Panc1 (cell line): ENCODE data around the gene COL5A1. TPM values are rescaled to one million over a fixed set of nuclear protein-coding genes. Genes with fewer than 3 reads are reported as not detected.

ENCODE experiments used
- ATAC-seq: fragments of 200-7000 bp; cut with Tn5 transposase; 2 replicates; pipeline ENCODE4 v1.9.1; 2020; ENCODE audit warnings: mild to moderate bottlenecking, moderate library complexity
- BruUV-seq: library from RNA; stranded (reverse); fragments of 400-500 nt; replicated peaks from 2 replicates; lab custom pipeline; 2021; lab: Mats Ljungman, UMichigan
- CTCF ChIA-PET: fragments of 300-600 bp; sonication (Branson Sonifier 250); formaldehyde crosslinking; loops from one replicate; lab custom pipeline; 2022; ENCODE audit warnings: antibody characterized with exemption; lab: Charles Lee
- POLR2A ChIA-PET: fragments of 300-600 bp; sonication (Branson Sonifier 250); formaldehyde crosslinking; loops from one replicate; lab custom pipeline; 2022; ENCODE audit warnings: antibody characterized with exemption; lab: Charles Lee
- DNase-seq: peaks from one replicate; pipeline ENCODE4 v3.0.0-alpha.2; 2010; ENCODE audit warnings: low read depth, low spot score
- H3K27ac ChIP-seq: 2 replicates; pipeline ENCODE4 v1.5.1; 2011; ENCODE audit warnings: mild to moderate bottlenecking, low read length, inconsistent platforms
- H3K27me3 ChIP-seq: fragments of 200-500 bp; sonication (Bioruptor generic); 2 replicates; pipeline ENCODE4 v1.6.0; 2014; ENCODE audit warnings: low read length, inconsistent platforms; ENCODE audit not compliant: control insufficient read depth, insufficient read depth
- H3K36me3 ChIP-seq: fragments of 200-500 bp; sonication (Bioruptor generic); 2 replicates; pipeline ENCODE4 v1.5.1; 2014; ENCODE audit warnings: inconsistent platforms, mild to moderate bottlenecking, low read length, moderate library complexity; ENCODE audit not compliant: control insufficient read depth, insufficient read depth
- H3K4me1 ChIP-seq: 2 replicates; pipeline ENCODE4 v1.5.1; 2011; ENCODE audit warnings: inconsistent platforms, mild to moderate bottlenecking, low read length, moderate library complexity; ENCODE audit not compliant: control insufficient read depth, insufficient read depth
- H3K4me3 ChIP-seq, 2 experiments: 2 replicates each; pipeline ENCODE4 v1.5.1; 2011 to 2012; ENCODE audit warnings: low read depth in 2 of 2, low read length in 2 of 2, mild to moderate bottlenecking in 2 of 2, inconsistent platforms in 1 of 2, moderate library complexity in 1 of 2
- H3K9me3 ChIP-seq: fragments of 200-500 bp; sonication (Bioruptor generic); 2 replicates; pipeline ENCODE4 v1.5.1; 2014; ENCODE audit warnings: low read depth, mild to moderate bottlenecking, inconsistent platforms, low read length, moderate library complexity; ENCODE audit not compliant: control insufficient read depth, insufficient read depth
- CTCF ChIP-seq: fragments of 450-650 bp; IDR thresholded peaks from 2 replicates; pipeline ENCODE4 v1.5.1; 2017; ENCODE audit warnings: mild to moderate bottlenecking
- POLR2AphosphoS5 ChIP-seq: IDR thresholded peaks from 2 replicates; pipeline ENCODE4 v1.6.1; 2012; ENCODE audit warnings: mild to moderate bottlenecking, low read depth, low read length, moderate library complexity
- REST ChIP-seq, 2 experiments: IDR thresholded peaks; 2 replicates each; pipeline ENCODE4 v1.6.1; 2011 to 2012; ENCODE audit warnings: low read depth in 2 of 2, control low read depth in 1 of 2, low read length in 1 of 2, mild to moderate bottlenecking in 1 of 2, moderate library complexity in 1 of 2; ENCODE audit not compliant: insufficient read depth in 1 of 2
- SIN3A ChIP-seq: IDR thresholded peaks from 2 replicates; pipeline ENCODE4 v1.6.1; 2012; ENCODE audit warnings: low read depth, mild to moderate bottlenecking, low read length, moderate library complexity, borderline replicate concordance; ENCODE audit not compliant: insufficient read depth
- TCF7L2 ChIP-seq: IDR thresholded peaks from 2 replicates; pipeline ENCODE4 v1.6.1; 2011; ENCODE audit warnings: mild to moderate bottlenecking, low read depth, low read length, inconsistent platforms
- in situ Hi-C: cut with HindIII; loops from 2 replicates; pipeline ENCODE4 v1.10.0; 2016; ENCODE audit warnings: low sequenced_read_pairs, low pct_unique_long_range_greater_than_20kb
- intact Hi-C: fragments of 100-400 bp; cut with micrococcal nuclease; formaldehyde crosslinking; loops from one replicate; pipeline ENCODE4 v1.10.0; 2022; ENCODE audit not compliant: unreplicated experiment
- total RNA-seq: library from RNA; stranded (reverse); gene quantifications from one replicate; pipeline ENCODE4 v1.2.1, GENCODE V29; 2021; ENCODE audit not compliant: unreplicated experiment

COL5A1 gene
- total RNA-seq, 1 experiment from 2014 or later = 5.7 TPM

GRCh38 chr9:134818000-134818568 is 176.5 kb downstream of the COL5A1 start:
- no peak overlapping the region for H3K27ac ChIP-seq
- in situ Hi-C loops = no loop called here
- H3K27me3 ChIP-seq = no peaks in the 10 kb centered on the region
- TF ChIP-seq CTCF (no peak), TCF7L2 (no peak), SIN3A (no peak), POLR2AphosphoS5 (no peak), REST (IDR thresholded peaks at IDR 0.05; ENCODE audit: insufficient read depth in 1 of 2, low read depth in 2 of 2, low read length in 1 of 2) (no peak)
- CTCF ChIA-PET = no interaction called here
- no peak overlapping the region for H3K4me3 ChIP-seq
- BruUV-seq = no TSS peak
- ATAC-seq = no peak
- no peak for DNase-seq
- intact Hi-C loops = no loop called here
- POLR2A ChIA-PET = no interaction called here
- no peaks in the 10 kb centered on the region for H3K9me3 ChIP-seq
- no peaks in the 10 kb centered on the region for H3K36me3 ChIP-seq
- H3K4me1 ChIP-seq = no peaks in the 10 kb centered on the region

DNA sequence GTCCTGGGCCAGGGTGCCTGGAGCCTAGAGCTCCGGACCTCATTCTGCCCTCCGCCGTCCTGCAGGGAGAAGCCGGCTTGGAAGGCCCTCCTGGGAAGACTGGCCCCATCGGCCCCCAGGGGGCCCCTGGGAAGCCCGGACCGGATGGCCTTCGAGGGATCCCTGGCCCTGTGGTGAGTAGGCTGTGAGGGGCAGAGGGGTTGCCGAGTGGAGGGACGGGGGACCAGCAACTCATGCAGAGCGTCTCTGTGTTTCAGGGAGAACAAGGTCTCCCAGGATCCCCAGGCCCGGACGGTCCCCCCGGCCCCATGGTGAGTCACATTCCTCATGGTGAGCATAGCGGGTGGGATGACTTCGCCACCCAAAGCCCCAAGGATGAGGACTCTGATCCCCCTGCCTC is 177.0 kb downstream of the COL5A1 start:
- no peak for DNase-seq
- TF ChIP-seq POLR2AphosphoS5 (no peak), TCF7L2 (no peak)
- no peak overlapping the region for H3K4me3 ChIP-seq
- in situ Hi-C loops (no loop called here), intact Hi-C loops (no loop called here)
- ChIA-PET CTCF (no interaction called here), POLR2A (no interaction called here)
- H3K36me3 ChIP-seq = no peaks in the 10 kb centered on the region
- no peak overlapping the region for H3K27ac ChIP-seq
- no TSS peak for BruUV-seq
- no peaks in the 10 kb centered on the region for H3K27me3 ChIP-seq
- no peak for ATAC-seq
- no peaks in the 10 kb centered on the region for H3K4me1 ChIP-seq
- H3K9me3 ChIP-seq = no peaks in the 10 kb centered on the region

DNA sequence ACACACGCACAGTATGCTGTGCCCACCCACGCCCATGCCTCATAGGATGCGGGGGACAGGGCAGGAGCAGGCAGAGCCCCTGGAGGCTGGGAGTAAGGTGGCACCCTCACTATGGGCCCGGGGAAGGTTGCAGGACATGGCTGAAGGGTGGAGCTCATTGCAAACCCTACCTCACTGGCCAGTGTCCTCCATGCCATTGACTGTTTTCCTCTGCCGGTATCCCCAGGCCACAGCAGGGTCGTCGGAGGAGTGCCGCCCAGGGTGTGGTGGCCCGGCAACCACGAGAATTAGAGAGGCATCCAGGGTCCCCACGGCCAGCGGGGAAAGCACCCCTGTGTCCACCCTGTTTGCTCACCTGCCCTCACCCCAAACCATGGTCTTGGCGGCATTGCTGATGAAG is 179.3 kb downstream of the COL5A1 start:
- Histone ChIP-seq H3K27ac (no peak overlapping the region), H3K27me3 (no peaks in the 10 kb centered on the region), H3K4me3 (no peak overlapping the region), H3K4me1 (no peaks in the 10 kb centered on the region), H3K9me3 (no peaks in the 10 kb centered on the region), H3K36me3 (no peaks in the 10 kb centered on the region)
- no TSS peak for BruUV-seq
- intact Hi-C loops = no loop called here
- POLR2A ChIA-PET = no interaction called here
- TF ChIP-seq CTCF (no peak), SIN3A (no peak)
- CTCF ChIA-PET = no interaction called here
- in situ Hi-C loops = no loop called here
- ATAC-seq (no peak), DNase-seq (no peak)
